Activated CD8-positive, alpha-beta T cell treated with anti-CD3 and anti-CD28 coated beads for 36 hours (primary cell): ENCODE results near the gene RPS6KA2. TPM values are rescaled to one million over a fixed set of nuclear protein-coding genes. Genes with fewer than 3 reads are reported as not detected.
A peak's percentile ranks its signal among the peaks of the same experiment; 100 is the strongest.

Source experiments
- ATAC-seq: fragments of 200-7000 bp; cut with Tn5 transposase; one replicate; pipeline ENCODE4 v1.10.0; 2021; ENCODE audit warnings: mild to moderate bottlenecking, moderate library complexity
- CTCF ChIA-PET: fragments of 350-600 bp; sonication (Branson Sonifier 250); formaldehyde crosslinking; loops from one replicate; lab custom pipeline; 2021; ENCODE audit warnings: antibody characterized with exemption; lab: Charles Lee
- POLR2A ChIA-PET: fragments of 350-600 bp; sonication (Branson Sonifier 250); formaldehyde crosslinking; loops from one replicate; lab custom pipeline; 2021; ENCODE audit warnings: antibody characterized with exemption; lab: Charles Lee
- DNase-seq: peaks from one replicate; pipeline ENCODE4 v3.0.0-alpha.2; 2020
- H3K27ac Mint-ChIP-seq: one replicate; pipeline ENCODE4 v1.8.0; 2021; ENCODE audit warnings: mild to moderate bottlenecking, mixed read lengths
- H3K27me3 Mint-ChIP-seq: one replicate; pipeline ENCODE4 v1.8.0; 2021; ENCODE audit warnings: mixed read lengths
- H3K36me3 Mint-ChIP-seq: one replicate; pipeline ENCODE4 v1.8.0; 2021; ENCODE audit warnings: low read depth, mixed read lengths
- H3K4me1 Mint-ChIP-seq: one replicate; pipeline ENCODE4 v1.8.0; 2021; ENCODE audit warnings: low read depth, mixed read lengths
- H3K4me3 Mint-ChIP-seq: one replicate; pipeline ENCODE4 v1.8.0; 2021; ENCODE audit warnings: mild to moderate bottlenecking, moderate library complexity, mixed read lengths
- H3K9me3 Mint-ChIP-seq: one replicate; pipeline ENCODE4 v1.8.0; 2021; ENCODE audit warnings: mixed read lengths
- intact Hi-C: fragments of 100-400 bp; cut with micrococcal nuclease; formaldehyde crosslinking; loops from one replicate; pipeline ENCODE4 v1.10.0; 2022
- total RNA-seq, 2 experiments: library from RNA; stranded (reverse); gene quantifications; one replicate each; pipeline ENCODE4 v1.2.3, GENCODE V29; 2021
- TF ChIP-seq, protein P1 (sequence below): fragments of 200-600 bp; IDR thresholded peaks from one replicate; pipeline ENCODE4 v1.8.0; 2022; ENCODE audit warnings: antibody characterized with exemption, mild to moderate bottlenecking

The RPS6KA2 gene
- total RNA-seq, 2 experiments from 2014 or later: 5.8 TPM

DNA sequence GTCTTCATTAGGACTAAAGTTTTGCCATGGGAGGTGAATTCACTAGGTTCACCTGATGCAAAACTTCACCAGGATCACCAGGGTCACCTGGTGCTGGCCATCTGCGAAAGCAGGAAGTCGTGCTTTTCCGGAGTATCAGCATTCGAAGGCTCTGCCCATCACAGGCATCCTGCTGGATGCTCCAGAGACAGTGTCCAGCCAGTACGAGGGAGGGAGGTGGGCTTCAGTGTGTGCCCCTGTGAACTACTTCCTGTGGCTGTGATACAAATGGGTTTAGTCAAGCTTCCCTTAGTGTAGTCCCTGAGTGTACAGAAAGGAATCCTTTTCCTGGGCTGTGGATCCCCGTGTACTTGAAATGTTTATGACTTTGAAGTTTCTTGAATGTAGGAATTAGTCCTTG, 3.4 kb upstream of the RPS6KA2 start:
- TF ChIP-seq, protein P1, sequence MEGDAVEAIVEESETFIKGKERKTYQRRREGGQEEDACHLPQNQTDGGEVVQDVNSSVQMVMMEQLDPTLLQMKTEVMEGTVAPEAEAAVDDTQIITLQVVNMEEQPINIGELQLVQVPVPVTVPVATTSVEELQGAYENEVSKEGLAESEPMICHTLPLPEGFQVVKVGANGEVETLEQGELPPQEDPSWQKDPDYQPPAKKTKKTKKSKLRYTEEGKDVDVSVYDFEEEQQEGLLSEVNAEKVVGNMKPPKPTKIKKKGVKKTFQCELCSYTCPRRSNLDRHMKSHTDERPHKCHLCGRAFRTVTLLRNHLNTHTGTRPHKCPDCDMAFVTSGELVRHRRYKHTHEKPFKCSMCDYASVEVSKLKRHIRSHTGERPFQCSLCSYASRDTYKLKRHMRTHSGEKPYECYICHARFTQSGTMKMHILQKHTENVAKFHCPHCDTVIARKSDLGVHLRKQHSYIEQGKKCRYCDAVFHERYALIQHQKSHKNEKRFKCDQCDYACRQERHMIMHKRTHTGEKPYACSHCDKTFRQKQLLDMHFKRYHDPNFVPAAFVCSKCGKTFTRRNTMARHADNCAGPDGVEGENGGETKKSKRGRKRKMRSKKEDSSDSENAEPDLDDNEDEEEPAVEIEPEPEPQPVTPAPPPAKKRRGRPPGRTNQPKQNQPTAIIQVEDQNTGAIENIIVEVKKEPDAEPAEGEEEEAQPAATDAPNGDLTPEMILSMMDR: no peak
- Mint-ChIP-seq H3K9me3 (no peaks in the 10 kb centered on the region), H3K4me3 (no peak overlapping the region), H3K4me1 (peaks cover 15% of the 10 kb centered on the region), H3K36me3 (no peaks in the 10 kb centered on the region), H3K27ac (no peak overlapping the region), H3K27me3 (peaks cover 28% of the 10 kb centered on the region)
- POLR2A ChIA-PET: no interaction called here
- no peak for ATAC-seq
- intact Hi-C loops: no loop called here
- DNase-seq: no peak
- CTCF ChIA-PET: interaction anchor here (1.3 kb wide), 1 partner anchor 281 kb away, joined by 3 read pairs; no protein-coding TSS in a partner anchor

DNA sequence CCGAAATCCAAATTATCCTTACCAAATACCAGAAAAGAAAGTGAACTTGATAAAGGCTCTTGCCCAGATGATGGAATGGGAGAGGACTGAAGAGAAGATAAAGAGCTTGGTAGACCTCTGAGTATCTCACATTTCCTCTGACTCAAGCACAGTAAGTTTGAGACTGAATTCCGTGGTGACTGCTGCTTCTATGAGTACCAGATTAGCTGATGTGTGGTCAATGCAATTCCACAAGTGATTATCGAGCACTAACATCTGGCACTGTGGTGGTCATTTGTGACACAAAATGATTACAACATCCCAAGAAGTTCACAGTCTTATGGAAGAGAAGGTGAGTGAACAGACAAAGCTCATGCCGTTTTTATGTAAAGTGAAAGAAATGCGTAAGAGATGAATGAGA, 2.6 kb upstream of the RPS6KA2 start:
- Mint-ChIP-seq H3K36me3 (no peaks in the 10 kb centered on the region), H3K9me3 (no peaks in the 10 kb centered on the region), H3K4me3 (no peak overlapping the region), H3K27ac (no peak overlapping the region), H3K27me3 (peaks cover 33% of the 10 kb centered on the region), H3K4me1 (peaks cover 16% of the 10 kb centered on the region)
- TF ChIP-seq, protein P1: no peak
- ChIA-PET POLR2A (no interaction called here), CTCF (interaction anchor here (1.3 kb wide), 1 partner anchor 280 kb away, joined by 3 read pairs; no protein-coding TSS in a partner anchor)
- DNase-seq (no peak), ATAC-seq (no peak)
- intact Hi-C loops: no loop called here

DNA sequence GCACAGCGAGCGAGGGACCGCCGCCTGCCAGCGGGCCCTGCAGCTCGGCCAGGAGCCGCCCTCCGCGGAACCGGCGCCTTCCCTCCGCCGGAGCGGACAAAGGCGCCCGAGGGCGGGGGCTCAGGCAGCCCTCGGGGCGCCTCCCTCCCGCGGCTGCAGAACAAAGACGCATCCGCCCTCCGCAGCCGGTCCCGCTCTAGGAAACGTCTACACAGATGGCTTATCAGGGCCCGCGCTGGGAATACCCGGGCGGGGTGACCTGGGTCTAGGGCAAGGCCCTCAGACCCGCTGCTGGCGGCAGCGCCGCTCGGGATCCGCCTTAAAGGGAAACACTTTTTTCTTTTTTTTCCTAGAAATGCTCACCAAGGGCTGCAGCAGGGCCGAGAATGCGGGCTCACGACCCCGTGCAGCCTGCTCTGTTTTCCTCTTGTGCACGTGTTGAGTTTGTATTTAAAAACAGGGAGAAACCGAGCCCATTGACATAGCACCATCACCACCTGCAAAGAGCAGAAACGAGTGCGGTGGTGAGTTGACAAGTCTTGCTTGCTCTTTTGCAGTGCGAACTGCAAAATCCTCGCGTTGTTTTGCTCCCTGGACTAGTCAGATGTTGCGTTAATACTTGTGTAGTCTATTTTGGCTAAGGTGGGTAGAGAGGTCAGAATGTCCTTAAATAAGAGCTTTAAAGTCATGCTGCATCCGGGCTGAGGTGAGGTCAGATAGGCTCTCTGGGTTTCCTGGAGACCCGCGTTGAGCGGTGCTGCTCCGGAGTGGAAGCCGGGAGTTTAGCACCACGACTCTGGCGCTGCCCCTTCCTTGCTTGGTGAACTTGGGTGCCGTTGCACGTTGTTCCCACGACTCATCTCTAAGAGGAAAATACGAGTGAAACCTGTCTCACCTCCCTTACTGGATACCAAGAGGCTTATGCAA, 1.1 kb upstream of the RPS6KA2 start:
- TF ChIP-seq, protein P1: no peak
- DNase-seq (peak; percentile 57), ATAC-seq (peak; percentile 8)
- Mint-ChIP-seq H3K9me3 (no peaks in the 10 kb centered on the region), H3K4me3 (peak overlapping the region; percentile 85), H3K27ac (peak overlapping the region; percentile 66), H3K36me3 (no peaks in the 10 kb centered on the region), H3K27me3 (peaks cover 38% of the 10 kb centered on the region), H3K4me1 (peaks cover 16% of the 10 kb centered on the region)
- intact Hi-C loops: no loop called here
- ChIA-PET POLR2A (interaction anchor here (0.9 kb wide), 1 partner anchor 125 kb away, joined by 3 read pairs; no protein-coding TSS in a partner anchor), CTCF (interaction anchor here (0.9 to 2.1 kb wide), 3 partner anchors 147 to 362 kb away, joined by 4 to 5 read pairs (median 4); no protein-coding TSS in a partner anchor)

DNA sequence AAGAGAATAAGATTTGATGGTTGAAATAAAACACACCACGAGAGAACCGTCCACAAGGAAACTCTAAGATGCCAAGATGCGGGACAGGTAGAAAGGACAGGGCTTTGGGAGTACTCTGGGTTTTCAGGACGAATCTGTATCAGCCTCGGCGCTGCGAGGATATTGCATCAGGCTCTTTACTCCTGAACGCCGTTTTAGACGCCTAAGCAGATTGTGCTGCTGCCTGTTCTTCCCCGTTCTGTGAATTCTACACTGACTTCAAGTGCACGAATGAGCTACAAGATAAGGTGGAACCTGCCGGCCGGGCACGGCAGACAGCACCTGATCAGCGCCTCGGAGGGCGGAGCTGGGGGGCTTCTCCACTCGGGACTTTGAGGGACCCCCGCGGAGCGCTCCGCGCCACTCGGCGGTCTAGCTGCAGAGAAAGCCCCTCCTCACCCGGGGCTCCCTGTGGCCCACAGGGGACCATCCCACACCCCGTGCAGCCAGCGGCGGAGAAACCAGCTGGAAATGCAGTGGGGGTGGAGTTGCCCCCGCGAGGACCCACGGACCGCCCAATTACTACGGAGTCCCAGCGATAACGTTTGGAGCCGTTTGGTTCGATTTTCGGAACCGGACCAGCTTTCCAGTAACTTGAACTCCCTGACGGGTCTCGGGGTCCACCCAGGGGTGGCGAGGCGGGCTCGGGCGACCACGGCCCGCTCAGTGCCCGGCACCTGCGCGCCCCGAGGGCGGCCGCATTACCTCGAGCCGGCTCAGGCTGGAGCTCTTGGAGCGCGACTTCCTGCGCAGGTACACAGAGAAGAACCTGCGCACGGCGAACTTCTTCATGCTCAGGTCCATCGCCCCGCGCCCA, 646 bp downstream of the RPS6KA2 start:
- no peak for ATAC-seq
- ChIA-PET CTCF (interaction anchor here (1.0 to 2.1 kb wide), 2 partner anchors 9 to 226 kb away, joined by 3 to 5 read pairs; no protein-coding TSS in a partner anchor), POLR2A (interaction anchor here (0.5 to 0.8 kb wide), 4 partner anchors 30 to 1231 kb away, joined by 3 to 4 read pairs (median 4); partner anchors contain the start of genes RNASET2 and SFT2D1)
- TF ChIP-seq, protein P1: no peak
- Mint-ChIP-seq H3K4me3 (peak overlapping the region; percentile 85), H3K27me3 (peaks cover 40% of the 10 kb centered on the region), H3K36me3 (no peaks in the 10 kb centered on the region), H3K9me3 (no peaks in the 10 kb centered on the region), H3K27ac (no peak overlapping the region), H3K4me1 (peaks cover 16% of the 10 kb centered on the region)
- DNase-seq: peak; percentile 40
- intact Hi-C loops: no loop called here
